WERI-Rb-1 (cell line): ENCODE measurements around the gene RGR.

Experiments used
- DNase-seq: peaks from one replicate; pipeline ENCODE4 v3.0.0-alpha.2; 2020
- H3K27ac ChIP-seq: fragments of 250-450 bp; sonication (Bioruptor Pico); 2 replicates; pipeline ENCODE4 v1.5.1; 2020; ENCODE audit warnings: mild to moderate bottlenecking, moderate library complexity
- H3K27me3 ChIP-seq: fragments of 250-450 bp; sonication (Bioruptor Pico); 2 replicates; pipeline ENCODE4 v1.5.1; 2021; ENCODE audit warnings: mild to moderate bottlenecking, low read depth, moderate library complexity; ENCODE audit not compliant: insufficient read depth, severe bottlenecking
- H3K36me3 ChIP-seq: fragments of 250-450 bp; sonication (Bioruptor Pico); 2 replicates; pipeline ENCODE4 v1.5.1; 2020; ENCODE audit warnings: mild to moderate bottlenecking, moderate library complexity
- H3K4me3 ChIP-seq: 2 replicates; pipeline ENCODE4 v1.5.1; 2011; ENCODE audit warnings: low read depth, mild to moderate bottlenecking, control low read depth, low read length
- H3K9me3 ChIP-seq: fragments of 250-450 bp; sonication (Bioruptor Pico); 2 replicates; pipeline ENCODE4 v1.5.1; 2021; ENCODE audit warnings: mild to moderate bottlenecking, moderate library complexity; ENCODE audit not compliant: severe bottlenecking
- TF ChIP-seq, protein P1 (sequence below): IDR thresholded peaks from 2 replicates; pipeline ENCODE4 v1.5.1; 2011; ENCODE audit warnings: low read depth, mild to moderate bottlenecking, control low read depth, inconsistent platforms, low read length

The RGR gene

DNA sequence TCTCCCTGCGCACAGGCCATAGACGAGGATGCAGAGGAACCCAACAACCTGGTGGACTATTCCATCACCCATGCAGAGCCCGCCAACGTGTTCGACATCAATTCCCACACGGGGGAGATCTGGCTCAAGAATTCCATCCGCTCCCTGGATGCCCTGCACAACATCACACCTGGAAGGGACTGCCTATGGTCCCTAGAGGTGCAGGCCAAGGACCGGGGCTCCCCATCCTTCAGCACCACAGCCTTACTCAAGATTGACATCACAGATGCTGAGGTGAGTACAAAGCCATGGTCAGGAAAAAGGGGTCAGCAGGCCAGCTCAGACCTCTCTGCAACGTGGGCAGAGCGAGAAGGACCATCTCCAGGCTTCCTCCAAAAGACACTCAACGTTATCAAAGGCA, 31.8 kb upstream of the RGR start:
- H3K4me3 ChIP-seq, result no peak overlapping the region
- DNase-seq, result no peak
- peaks cover 92% of the 10 kb centered on the region for H3K36me3 ChIP-seq
- H3K9me3 ChIP-seq, result no peaks in the 10 kb centered on the region
- no peaks in the 10 kb centered on the region for H3K27me3 ChIP-seq
- H3K27ac ChIP-seq, result no peak overlapping the region
- TF ChIP-seq, protein P1, sequence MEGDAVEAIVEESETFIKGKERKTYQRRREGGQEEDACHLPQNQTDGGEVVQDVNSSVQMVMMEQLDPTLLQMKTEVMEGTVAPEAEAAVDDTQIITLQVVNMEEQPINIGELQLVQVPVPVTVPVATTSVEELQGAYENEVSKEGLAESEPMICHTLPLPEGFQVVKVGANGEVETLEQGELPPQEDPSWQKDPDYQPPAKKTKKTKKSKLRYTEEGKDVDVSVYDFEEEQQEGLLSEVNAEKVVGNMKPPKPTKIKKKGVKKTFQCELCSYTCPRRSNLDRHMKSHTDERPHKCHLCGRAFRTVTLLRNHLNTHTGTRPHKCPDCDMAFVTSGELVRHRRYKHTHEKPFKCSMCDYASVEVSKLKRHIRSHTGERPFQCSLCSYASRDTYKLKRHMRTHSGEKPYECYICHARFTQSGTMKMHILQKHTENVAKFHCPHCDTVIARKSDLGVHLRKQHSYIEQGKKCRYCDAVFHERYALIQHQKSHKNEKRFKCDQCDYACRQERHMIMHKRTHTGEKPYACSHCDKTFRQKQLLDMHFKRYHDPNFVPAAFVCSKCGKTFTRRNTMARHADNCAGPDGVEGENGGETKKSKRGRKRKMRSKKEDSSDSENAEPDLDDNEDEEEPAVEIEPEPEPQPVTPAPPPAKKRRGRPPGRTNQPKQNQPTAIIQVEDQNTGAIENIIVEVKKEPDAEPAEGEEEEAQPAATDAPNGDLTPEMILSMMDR, result no peak

DNA sequence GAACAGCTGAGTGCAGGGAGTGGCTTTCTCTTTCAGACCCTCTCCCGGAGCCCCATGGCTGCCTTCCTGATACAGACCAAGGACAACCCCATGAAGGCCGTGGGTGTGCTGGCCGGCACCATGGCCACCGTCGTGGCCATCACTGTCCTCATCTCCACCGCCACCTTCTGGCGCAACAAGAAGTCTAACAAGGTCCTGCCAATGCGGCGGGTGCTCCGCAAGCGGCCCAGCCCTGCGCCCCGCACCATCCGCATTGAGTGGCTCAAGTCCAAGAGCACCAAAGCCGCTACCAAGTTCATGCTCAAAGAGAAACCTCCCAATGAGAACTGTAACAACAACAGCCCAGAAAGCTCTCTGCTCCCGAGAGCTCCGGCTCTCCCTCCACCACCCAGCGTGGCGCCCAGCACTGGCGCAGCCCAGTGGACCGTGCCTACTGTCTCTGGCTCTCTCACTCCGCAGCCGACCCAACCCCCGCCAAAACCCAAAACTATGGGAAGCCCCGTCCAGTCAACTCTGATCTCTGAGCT, 30.7 kb upstream of the RGR start:
- H3K4me3 ChIP-seq, result no peak overlapping the region
- H3K27me3 ChIP-seq, result no peaks in the 10 kb centered on the region
- H3K36me3 ChIP-seq, result peaks cover 92% of the 10 kb centered on the region
- DNase-seq, result no peak
- H3K9me3 ChIP-seq, result no peaks in the 10 kb centered on the region
- TF ChIP-seq, protein P1, result 0 out of 2 replicates have a peak, but pooled peaks have one; percentile 20
- H3K27ac ChIP-seq, result no peak overlapping the region

DNA sequence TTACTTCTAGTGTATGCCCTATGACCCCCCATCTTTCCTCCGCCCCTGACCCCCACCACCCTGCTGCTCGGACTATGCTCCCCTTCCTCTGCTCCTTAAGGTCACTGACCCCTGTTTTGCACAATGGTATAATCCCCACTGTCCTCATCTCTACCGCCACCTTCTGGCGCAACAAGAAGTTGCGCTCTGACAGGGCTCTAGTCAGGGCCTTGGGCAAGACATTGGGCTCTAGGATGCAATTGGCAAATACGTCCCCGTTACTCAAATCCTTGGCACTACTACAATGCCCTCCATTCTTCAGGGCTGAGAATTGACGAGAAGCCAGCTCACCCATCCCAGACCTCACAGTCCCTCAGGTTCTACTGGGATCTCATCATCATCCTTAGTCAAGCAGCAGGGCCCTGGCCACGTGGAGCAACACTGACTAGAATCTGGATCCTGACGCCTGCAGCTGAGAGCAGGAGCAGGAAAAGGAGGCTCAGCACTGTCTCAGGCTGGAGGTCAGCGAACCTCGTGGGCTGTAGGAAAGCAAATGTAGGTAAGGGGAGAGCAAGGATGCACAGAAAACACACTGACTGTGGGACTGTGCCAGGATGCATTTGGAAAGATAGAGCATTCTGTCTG, 30.1 kb upstream of the RGR start:
- Histone ChIP-seq H3K36me3 (peaks cover 87% of the 10 kb centered on the region), H3K27me3 (no peaks in the 10 kb centered on the region), H3K4me3 (no peak overlapping the region), H3K9me3 (no peaks in the 10 kb centered on the region), H3K27ac (no peak overlapping the region)
- DNase-seq, result peak; percentile 56
- TF ChIP-seq, protein P1, result peak; percentile 72

DNA sequence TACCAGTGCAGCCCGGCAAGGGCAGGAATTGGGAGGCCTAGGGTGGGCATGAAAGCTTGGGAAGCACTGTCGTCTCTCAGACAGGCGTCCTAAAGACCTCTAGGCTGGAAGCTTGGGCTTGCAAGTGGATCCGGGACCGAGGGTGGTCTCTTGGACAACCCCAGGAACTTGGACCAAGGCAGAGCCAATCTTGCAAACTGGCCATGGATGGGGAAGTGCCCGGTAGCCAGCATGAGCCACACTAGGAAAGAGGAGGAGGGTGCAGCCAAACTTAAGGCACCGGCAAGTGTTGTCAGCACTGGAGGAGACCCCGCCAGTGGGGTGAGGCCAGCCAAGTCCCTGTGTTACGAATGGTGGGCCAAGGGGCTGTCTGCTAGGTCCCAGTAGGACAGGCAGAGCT, 28.0 kb upstream of the RGR start:
- H3K9me3 ChIP-seq, result no peaks in the 10 kb centered on the region
- H3K27me3 ChIP-seq, result no peaks in the 10 kb centered on the region
- H3K4me3 ChIP-seq, result no peak overlapping the region
- TF ChIP-seq, protein P1, result no peak
- DNase-seq, result no peak
- H3K27ac ChIP-seq, result no peak overlapping the region
- H3K36me3 ChIP-seq, result peaks cover 69% of the 10 kb centered on the region

DNA sequence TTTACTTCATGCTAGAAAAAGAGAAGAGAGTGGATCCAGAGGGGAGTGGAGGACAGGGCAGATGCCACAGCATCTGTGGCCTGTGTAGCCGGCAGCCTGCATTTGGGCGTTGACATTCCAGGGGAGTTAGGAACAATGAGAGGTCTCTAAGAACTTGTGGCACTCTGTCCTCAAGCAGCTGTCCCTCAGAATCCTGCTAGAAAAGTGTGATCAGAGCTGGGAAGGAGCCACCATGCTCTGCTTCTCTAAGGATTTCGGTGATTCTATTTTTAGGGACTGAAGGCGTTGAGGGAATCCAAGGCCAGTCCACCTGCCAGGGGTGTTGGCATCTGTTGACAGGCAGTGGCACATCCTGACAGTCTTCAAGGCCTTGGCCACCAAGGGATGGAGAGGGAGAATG, 27.1 kb upstream of the RGR start:
- Histone ChIP-seq H3K27me3 (no peaks in the 10 kb centered on the region), H3K27ac (no peak overlapping the region), H3K4me3 (no peak overlapping the region), H3K9me3 (no peaks in the 10 kb centered on the region), H3K36me3 (peaks cover 60% of the 10 kb centered on the region)
- TF ChIP-seq, protein P1, result no peak
- no peak for DNase-seq

DNA sequence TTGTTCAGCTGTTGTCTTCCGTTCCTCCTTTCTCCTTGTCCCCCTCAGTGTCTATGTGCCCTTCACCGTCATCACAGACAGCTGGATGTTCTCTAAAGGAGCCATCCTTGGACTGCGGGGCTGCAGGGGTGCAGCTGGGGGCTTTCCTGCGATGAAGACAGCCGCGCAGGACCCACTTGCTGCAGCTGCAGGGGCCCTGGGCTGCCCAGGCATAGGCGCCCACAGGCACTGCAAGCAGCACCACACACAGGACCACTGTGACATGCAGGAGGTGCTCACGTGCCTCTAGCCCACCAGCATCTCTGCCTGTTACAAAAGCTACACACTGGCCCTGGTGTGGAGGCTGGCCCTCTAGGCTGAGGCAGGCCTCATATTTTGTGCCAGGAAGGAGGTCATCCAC, 22.9 kb upstream of the RGR start:
- TF ChIP-seq, protein P1, result no peak
- no peak overlapping the region for H3K4me3 ChIP-seq
- no peaks in the 10 kb centered on the region for H3K9me3 ChIP-seq
- DNase-seq, result no peak
- H3K27me3 ChIP-seq, result no peaks in the 10 kb centered on the region
- H3K36me3 ChIP-seq, result peaks cover 20% of the 10 kb centered on the region
- no peak overlapping the region for H3K27ac ChIP-seq
